IPS-18a (cell line): ENCODE measurements around the gene PCDHGC5.

Experiments
- H3K27ac ChIP-seq: one replicate; pipeline ENCODE4 v1.5.1; 2013; ENCODE audit warnings: low read length
- H3K27me3 ChIP-seq: one replicate; pipeline ENCODE4 v1.6.1; 2013; ENCODE audit warnings: mild to moderate bottlenecking, low read length; ENCODE audit not compliant: control insufficient read depth, insufficient read depth
- H3K36me3 ChIP-seq: one replicate; pipeline ENCODE4 v1.6.1; 2013; ENCODE audit warnings: low read depth, low read length; ENCODE audit not compliant: control insufficient read depth
- H3K4me1 ChIP-seq: one replicate; pipeline ENCODE4 v1.6.1; 2013; ENCODE audit warnings: low read depth, low read length; ENCODE audit not compliant: control insufficient read depth
- H3K4me3 ChIP-seq: one replicate; pipeline ENCODE4 v1.5.1; 2013; ENCODE audit warnings: low read length
- H3K9ac ChIP-seq: one replicate; pipeline ENCODE4 v1.6.1; 2013; ENCODE audit warnings: mild to moderate bottlenecking, low read length, moderate library complexity
- H3K9me3 ChIP-seq: one replicate; pipeline ENCODE4 v1.6.1; 2013; ENCODE audit warnings: low read depth, low read length; ENCODE audit not compliant: control insufficient read depth

The PCDHGC5 gene

GRCh38 chr5:141525653-141526052, 36.8 kb downstream of the PCDHGC5 start:
- Histone ChIP-seq H3K27ac (no peak overlapping the region), H3K4me1 (peaks cover 16% of the 10 kb centered on the region), H3K27me3 (no peaks in the 10 kb centered on the region), H3K4me3 (no peak overlapping the region), H3K9ac (no peak overlapping the region), H3K9me3 (no peaks in the 10 kb centered on the region), H3K36me3 (peaks cover 71% of the 10 kb centered on the region)

- Histone ChIP-seq H3K9ac (no peak overlapping the region), H3K27me3 (no peaks in the 10 kb centered on the region), H3K36me3 (peaks cover 56% of the 10 kb centered on the region), H3K4me1 (peaks cover 16% of the 10 kb centered on the region), H3K4me3 (no peak overlapping the region), H3K27ac (no peak overlapping the region), H3K9me3 (no peaks in the 10 kb centered on the region)
Measured at GRCh38 chr5:141527426-141527825, 38.5 kb downstream of the PCDHGC5 start.

GRCh38 chr5:141528291-141528984, 39.6 kb downstream of the PCDHGC5 start:
- Histone ChIP-seq H3K4me1 (peaks cover 16% of the 10 kb centered on the region), H3K9me3 (no peaks in the 10 kb centered on the region), H3K27me3 (no peaks in the 10 kb centered on the region), H3K9ac (no peak overlapping the region), H3K4me3 (no peak overlapping the region), H3K36me3 (peaks cover 55% of the 10 kb centered on the region), H3K27ac (no peak overlapping the region)

GRCh38 chr5:141529002-141529401, 40.1 kb downstream of the PCDHGC5 start:
- H3K27ac ChIP-seq, result no peak overlapping the region
- H3K36me3 ChIP-seq, result peaks cover 56% of the 10 kb centered on the region

GRCh38 chr5:141529873-141530272, 41.0 kb downstream of the PCDHGC5 start:
- Histone ChIP-seq H3K27ac (no peak overlapping the region), H3K27me3 (no peaks in the 10 kb centered on the region), H3K4me1 (peaks cover 10% of the 10 kb centered on the region), H3K36me3 (peaks cover 59% of the 10 kb centered on the region), H3K9ac (no peak overlapping the region), H3K4me3 (no peak overlapping the region), H3K9me3 (no peaks in the 10 kb centered on the region)

More at GRCh38 chr5:141529002-141529401, 40.1 kb downstream of the PCDHGC5 start:
- H3K4me3 ChIP-seq, result no peak overlapping the region
- no peaks in the 10 kb centered on the region for H3K9me3 ChIP-seq
- H3K4me1 ChIP-seq, result peaks cover 15% of the 10 kb centered on the region
- no peak overlapping the region for H3K9ac ChIP-seq
- H3K27me3 ChIP-seq, result no peaks in the 10 kb centered on the region

- no peak overlapping the region for H3K9ac ChIP-seq
- H3K9me3 ChIP-seq, result no peaks in the 10 kb centered on the region
- H3K36me3 ChIP-seq, result peaks cover 40% of the 10 kb centered on the region
- no peak overlapping the region for H3K4me3 ChIP-seq
- H3K4me1 ChIP-seq, result no peaks in the 10 kb centered on the region
- no peak overlapping the region for H3K27ac ChIP-seq
- no peaks in the 10 kb centered on the region for H3K27me3 ChIP-seq
Measured at GRCh38 chr5:141532726-141533125, 43.8 kb downstream of the PCDHGC5 start.

GRCh38 chr5:141533897-141534296, 45.0 kb downstream of the PCDHGC5 start:
- no peaks in the 10 kb centered on the region for H3K27me3 ChIP-seq
- H3K9me3 ChIP-seq, result no peaks in the 10 kb centered on the region

GRCh38 chr5:141534492-141535213, 45.8 kb downstream of the PCDHGC5 start:
- Histone ChIP-seq H3K9ac (no peak overlapping the region), H3K4me1 (no peaks in the 10 kb centered on the region), H3K4me3 (no peak overlapping the region), H3K27ac (no peak overlapping the region), H3K36me3 (peaks cover 23% of the 10 kb centered on the region), H3K9me3 (no peaks in the 10 kb centered on the region), H3K27me3 (no peaks in the 10 kb centered on the region)

More at GRCh38 chr5:141533897-141534296, 45.0 kb downstream of the PCDHGC5 start:
- Histone ChIP-seq H3K9ac (no peak overlapping the region), H3K4me3 (no peak overlapping the region), H3K4me1 (no peaks in the 10 kb centered on the region), H3K36me3 (peaks cover 28% of the 10 kb centered on the region), H3K27ac (no peak overlapping the region)
